OCI-M1 (cell line): Measurements from ENCODE around the gene ID2.

ENCODE experiments used
- DNase-seq: peaks from one replicate; lab custom pipeline; 2025; lab: John Stamatoyannopoulos, UW

ID2 gene

GRCh38 chr2:8648441-8649213 lies 33.2 kb upstream of the ID2 start:
- DNase-seq: no peak

- no peak for DNase-seq
Measured at GRCh38 chr2:8649718-8650117, 32.1 kb upstream of the ID2 start.

DNA sequence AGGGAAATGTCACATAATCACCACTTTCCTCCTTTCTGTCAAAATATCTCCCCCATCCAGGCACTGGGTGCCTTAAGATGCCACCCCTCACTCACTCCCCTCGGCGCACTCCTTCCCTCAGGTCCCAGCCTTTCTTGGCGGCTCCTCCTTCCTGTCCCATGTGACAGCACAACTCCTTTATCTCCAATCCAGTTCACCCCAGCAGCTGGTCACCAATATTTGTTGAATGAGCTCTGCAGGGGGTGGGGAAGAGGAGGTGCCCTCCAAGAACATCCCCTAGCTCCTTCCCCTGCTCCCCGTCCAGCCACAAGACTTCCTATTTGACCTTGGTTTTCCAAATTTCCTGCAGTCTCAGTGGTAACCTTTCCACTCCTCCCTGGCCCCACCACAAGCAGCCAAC lies 31.6 kb upstream of the ID2 start:
- DNase-seq: no peak

DNA sequence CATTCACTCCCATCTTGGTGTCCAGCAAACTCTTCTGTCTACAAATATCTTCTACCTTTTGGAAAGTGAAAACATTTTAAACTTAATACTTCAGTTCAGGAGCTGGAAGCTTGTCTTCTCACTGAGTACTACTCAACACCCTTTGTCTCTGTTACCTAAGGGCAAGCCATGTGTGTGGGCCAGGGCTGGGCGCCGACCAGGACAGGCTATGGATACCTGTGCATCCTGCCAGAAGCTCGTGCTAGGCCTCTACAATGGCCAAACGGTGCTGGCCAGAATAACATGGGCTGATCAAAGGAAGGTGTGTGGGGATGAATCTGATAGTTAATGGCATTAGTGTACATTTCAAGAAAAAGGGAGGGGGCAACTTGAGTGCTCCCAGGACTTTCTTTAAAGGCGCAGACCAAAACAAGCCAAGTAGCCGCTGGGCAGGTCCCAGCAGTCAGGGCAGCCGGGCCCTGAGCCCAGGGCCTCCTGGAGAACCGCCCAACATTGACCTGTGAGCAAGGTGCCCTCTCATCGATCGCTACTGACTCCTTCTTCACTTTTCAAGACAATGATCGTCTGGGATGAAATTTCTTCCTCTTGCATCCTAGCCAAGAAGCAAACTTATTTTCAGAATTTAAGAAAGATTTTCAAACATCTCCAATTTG lies 29.0 kb upstream of the ID2 start:
- DNase-seq: no peak

GRCh38 chr2:8653485-8653884 lies 28.4 kb upstream of the ID2 start:
- no peak for DNase-seq

GRCh38 chr2:8654041-8654440 lies 27.8 kb upstream of the ID2 start:
- no peak for DNase-seq

GRCh38 chr2:8654483-8654882 lies 27.4 kb upstream of the ID2 start:
- DNase-seq: no peak

DNA sequence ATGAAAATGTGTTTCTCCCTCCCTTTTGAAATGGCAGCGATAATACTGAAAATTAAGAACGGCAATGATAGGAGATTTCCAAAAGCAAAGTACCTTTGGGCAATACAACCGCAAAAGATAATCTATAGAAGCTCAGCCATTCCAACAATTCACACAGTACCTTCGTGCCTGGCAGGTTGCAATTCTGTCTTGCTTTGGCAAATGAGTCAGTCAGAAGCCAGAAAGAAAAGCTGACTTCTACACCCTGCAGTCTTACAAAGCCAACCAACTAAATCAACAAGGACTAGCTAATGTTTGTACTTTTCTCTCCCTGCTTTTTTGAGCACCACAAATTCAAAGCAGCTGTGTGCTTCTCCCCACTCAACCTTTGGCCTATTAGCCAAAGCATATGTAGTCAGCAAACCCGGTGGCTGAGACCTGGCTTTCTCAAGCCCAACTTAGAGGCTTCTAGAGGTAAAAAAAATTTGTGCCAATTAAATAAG lies 25.7 kb upstream of the ID2 start:
- no peak for DNase-seq

- DNase-seq: no peak
Measured at GRCh38 chr2:8656811-8657210, 25.0 kb upstream of the ID2 start.

DNA sequence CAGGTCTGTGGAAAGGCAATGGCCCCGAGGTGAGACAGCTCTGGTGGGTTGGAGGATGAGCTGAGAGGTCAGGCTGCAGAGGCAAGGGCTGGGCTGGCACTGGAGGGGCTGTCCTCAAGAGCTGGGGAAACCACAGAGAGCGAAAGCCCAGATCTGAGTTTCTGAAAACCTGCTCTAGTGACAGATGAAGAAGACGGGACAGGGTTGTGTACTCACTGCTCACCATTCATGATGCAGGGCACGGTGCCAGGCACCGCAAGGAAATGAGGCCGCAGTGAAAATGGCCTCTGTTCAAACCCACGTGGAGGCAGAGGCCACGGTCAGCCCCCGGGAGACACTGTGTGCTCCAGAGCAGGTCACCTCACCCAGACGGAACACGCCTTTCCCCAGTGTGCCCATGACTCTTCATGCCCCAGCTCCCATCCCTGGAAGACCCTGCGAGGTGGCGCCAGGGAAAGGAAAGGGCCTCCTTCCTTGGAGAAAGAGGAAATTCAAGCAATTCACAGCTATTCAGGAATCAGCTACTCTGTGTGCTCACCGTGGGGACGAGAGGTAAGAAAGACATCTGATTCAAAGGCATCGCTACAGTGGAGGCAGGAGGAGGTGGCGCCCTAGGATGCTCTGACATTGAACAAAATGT lies 24.3 kb upstream of the ID2 start:
- DNase-seq: no peak

GRCh38 chr2:8658064-8658862 lies 23.6 kb upstream of the ID2 start:
- DNase-seq: no peak

GRCh38 chr2:8659092-8659734 lies 22.6 kb upstream of the ID2 start:
- no peak for DNase-seq

DNA sequence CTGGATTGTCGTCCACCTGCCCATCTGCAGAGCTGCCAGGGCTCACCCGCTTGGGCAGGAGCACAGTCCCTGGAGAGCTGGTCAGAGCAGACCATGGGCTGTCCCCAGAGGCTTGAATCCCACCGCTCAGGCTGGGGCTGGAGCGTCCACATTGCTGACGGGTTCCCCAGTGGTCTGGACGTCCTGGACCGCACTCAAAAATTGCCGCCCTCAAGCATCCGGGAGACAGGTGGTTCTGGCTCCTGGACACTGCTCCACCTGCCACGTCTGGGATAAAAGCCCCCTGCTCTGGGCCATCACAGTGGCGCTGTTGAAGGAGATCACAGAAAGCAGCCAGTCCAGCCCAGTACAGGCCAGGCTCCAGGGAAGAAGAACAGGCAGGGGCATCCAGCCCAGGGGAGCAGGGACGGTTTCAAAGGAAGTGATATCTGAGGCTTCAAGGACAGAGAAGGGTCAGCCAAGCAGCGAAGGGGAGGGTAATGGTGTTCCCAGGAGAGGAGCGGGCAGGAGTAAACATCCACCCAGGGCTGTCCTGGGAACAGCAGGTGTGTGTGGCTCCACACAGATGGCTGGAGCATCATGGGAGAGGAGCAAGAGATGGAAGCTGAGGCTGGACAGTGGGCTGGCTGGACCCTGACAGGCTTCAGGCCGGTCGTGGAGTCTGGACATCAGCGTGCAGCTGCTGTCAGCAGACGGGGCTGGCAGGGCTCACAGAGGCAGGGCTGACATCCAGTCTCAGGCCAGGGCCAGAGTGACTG lies 21.9 kb upstream of the ID2 start:
- DNase-seq: no peak

DNA sequence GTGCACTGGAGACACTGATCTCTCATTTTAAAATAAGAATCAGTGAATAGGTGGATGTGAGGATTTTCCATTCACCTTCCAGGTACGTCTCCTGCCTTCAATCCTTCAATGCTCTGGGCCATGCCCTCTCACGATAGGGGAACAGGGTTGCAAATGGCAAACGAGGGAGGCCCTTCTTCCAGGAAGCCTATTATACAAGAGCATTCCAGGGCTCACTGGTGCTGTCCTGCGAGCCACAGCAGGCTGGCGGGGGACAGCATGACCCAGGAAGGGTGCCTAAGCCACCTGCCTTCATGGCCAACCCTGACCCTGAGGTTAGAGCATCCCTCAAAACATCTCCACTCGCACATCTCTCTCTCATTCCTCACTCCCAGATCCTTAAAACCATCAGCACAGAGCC lies 20.6 kb upstream of the ID2 start:
- DNase-seq: no peak

DNA sequence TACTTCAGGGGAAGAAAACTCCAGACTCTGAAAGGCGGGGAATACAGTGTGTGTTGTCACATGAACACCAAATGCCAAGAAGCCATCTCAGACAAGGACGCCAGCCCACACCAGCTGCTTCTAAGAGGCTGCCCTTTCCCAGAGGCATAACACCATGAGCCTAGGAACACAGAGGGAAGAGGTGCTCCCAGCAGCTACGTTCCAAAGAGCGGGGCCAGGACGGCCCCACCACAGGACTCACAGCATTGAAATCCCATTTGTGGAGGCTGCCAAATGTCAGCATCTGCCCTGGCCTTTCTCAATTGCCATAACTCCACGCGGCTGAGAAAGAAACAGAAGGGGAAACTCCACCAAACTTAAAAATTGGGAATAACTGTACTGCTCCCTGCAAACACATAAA lies 20.1 kb upstream of the ID2 start:
- DNase-seq: no peak

- DNase-seq: no peak
Measured at GRCh38 chr2:8662239-8662879, 19.5 kb upstream of the ID2 start.

GRCh38 chr2:8663997-8664396 lies 17.9 kb upstream of the ID2 start:
- DNase-seq: no peak

DNA sequence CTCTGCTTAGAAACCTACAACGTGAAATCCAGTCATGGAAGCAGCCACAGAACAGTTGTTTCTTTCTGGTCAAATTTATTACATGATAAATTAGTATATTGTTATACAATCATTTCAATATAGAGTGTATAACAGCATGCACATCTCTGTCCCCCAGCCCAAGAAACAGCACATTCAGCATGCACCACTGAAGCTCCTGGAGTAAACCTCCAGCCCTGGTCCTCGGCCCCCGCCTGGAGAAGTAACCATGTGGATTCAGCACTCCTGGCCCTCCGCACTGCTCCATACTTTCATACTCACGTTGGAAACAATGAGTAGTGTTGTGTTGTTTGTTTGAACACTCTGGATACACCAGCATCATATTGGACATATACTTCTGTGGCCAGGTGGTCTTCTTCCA lies 15.3 kb upstream of the ID2 start:
- no peak for DNase-seq

DNA sequence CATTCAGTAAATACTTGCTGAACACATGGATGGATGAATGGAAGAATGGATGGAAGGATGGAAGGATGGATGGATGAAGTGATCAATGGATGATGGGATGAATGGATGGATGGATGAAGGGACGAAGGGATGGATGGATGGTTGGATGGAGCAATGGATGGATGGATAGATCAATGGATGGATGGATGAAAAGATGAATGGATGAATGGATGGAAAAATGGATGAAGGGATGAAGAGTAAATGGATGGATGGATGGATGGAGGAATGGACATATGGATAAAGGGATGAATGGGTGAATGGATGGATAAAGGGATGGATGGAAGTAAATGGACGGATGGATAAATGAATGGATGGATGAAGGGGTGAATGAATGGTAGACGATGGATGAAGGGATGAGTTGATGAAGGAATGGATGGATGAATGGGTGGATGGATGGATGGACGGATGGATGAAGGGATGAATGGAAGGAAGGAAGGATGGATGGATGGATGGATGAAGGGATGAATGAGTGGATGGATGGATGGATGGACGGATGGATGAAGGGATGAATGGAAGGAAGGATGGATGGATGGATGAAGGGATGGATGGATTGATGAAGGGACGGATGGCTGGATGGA lies 13.9 kb upstream of the ID2 start:
- DNase-seq: no peak

DNA sequence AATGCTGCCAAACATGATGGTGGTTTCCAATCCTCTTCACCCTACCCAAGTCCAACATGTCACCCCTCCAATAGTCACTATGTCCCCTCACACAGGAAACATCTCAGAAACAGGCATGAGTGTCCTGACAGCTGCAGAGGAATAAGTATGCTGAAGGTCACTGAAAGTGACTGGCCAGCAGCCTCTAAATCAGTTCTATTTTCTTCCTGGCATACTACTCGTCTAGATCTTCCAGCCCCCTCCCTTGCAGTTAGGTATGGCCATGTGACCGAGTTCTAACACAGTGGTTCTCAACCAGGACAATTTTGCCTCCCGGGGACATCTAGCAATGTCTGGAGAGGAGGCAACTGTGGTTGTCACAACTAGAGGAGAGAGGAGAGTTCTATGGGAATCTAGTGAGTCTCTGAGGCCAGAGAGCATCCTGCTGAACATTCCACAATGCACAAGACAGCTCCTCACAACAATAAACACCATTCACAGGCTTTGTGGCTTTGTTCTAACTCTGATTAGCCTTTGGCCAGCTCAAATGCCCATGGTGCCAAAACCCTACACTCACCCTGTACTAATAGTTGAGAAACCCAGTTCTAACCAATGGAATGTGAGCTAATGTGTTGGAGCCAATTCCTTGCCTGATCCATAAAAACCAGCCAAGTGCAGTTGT lies 12.6 kb upstream of the ID2 start:
- DNase-seq: no peak
